Neural progenitor cell (in vitro differentiated cells): ENCODE measurements around the gene PAPPA2. TPM values are rescaled to one million over a fixed set of nuclear protein-coding genes. Genes with fewer than 3 reads are reported as not detected.

Experiments
- DNase-seq: peaks from one replicate; pipeline ENCODE4 v3.0.0-alpha.2; 2016; ENCODE audit warnings: low spot score
- H2AFZ ChIP-seq: fragments of 200-600 bp; sonication (generic); replicated peaks from 2 replicates; pipeline ENCODE4 v1.6.1; 2016; ENCODE audit warnings: antibody characterized with exemption
- H3F3A ChIP-seq: fragments of 200-600 bp; sonication (generic); 2 replicates; pipeline ENCODE4 v1.6.1; 2016; ENCODE audit warnings: antibody characterized with exemption, low read depth
- H3K27ac ChIP-seq: fragments of 200-600 bp; sonication (generic); 2 replicates; pipeline ENCODE4 v1.5.1; 2016; ENCODE audit warnings: mild to moderate bottlenecking
- H3K27me3 ChIP-seq: fragments of 200-600 bp; sonication (generic); 2 replicates; pipeline ENCODE4 v1.6.1; 2016; ENCODE audit warnings: mild to moderate bottlenecking, moderate library complexity
- H3K36me3 ChIP-seq: fragments of 200-600 bp; sonication (generic); 2 replicates; pipeline ENCODE4 v1.5.1; 2016
- H3K4me1 ChIP-seq: fragments of 200-600 bp; sonication (generic); 2 replicates; pipeline ENCODE4 v1.6.1; 2016; ENCODE audit warnings: mixed run types
- H3K4me2 ChIP-seq: fragments of 200-600 bp; sonication (generic); 2 replicates; pipeline ENCODE4 v1.6.1; 2016
- H3K4me3 ChIP-seq: fragments of 200-600 bp; sonication (generic); 2 replicates; pipeline ENCODE4 v1.5.1; 2016
- H3K79me2 ChIP-seq: fragments of 200-600 bp; sonication (generic); 2 replicates; pipeline ENCODE4 v1.6.1; 2016; ENCODE audit warnings: low read depth
- H3K9ac ChIP-seq: fragments of 200-600 bp; sonication (generic); 2 replicates; pipeline ENCODE4 v1.6.1; 2016
- H3K9me3 ChIP-seq: fragments of 200-600 bp; sonication (generic); 2 replicates; pipeline ENCODE4 v1.5.1; 2016; ENCODE audit warnings: low read depth
- H4K20me1 ChIP-seq: fragments of 200-600 bp; sonication (generic); 2 replicates; pipeline ENCODE4 v1.6.1; 2016; ENCODE audit warnings: low read depth
- H3K27ac Mint-ChIP-seq: 3 replicates; pipeline ENCODE4 v1.8.0; 2021; ENCODE audit warnings: mixed read lengths
- H3K27me3 Mint-ChIP-seq: 2 replicates; pipeline ENCODE4 v1.8.0; 2022; ENCODE audit warnings: low read depth, mild to moderate bottlenecking, inconsistent platforms, moderate library complexity, mixed read lengths; ENCODE audit not compliant: insufficient read depth
- H3K36me3 Mint-ChIP-seq: 3 replicates; pipeline ENCODE4 v1.8.0; 2021; ENCODE audit warnings: mixed read lengths
- H3K4me1 Mint-ChIP-seq: 3 replicates; pipeline ENCODE4 v1.8.0; 2021; ENCODE audit warnings: mixed read lengths
- H3K4me3 Mint-ChIP-seq: 3 replicates; pipeline ENCODE4 v1.8.0; 2021; ENCODE audit warnings: mild to moderate bottlenecking, moderate library complexity, mixed read lengths
- H3K9me3 Mint-ChIP-seq: 3 replicates; pipeline ENCODE4 v1.8.0; 2020; ENCODE audit warnings: mixed read lengths
- CTCF ChIP-seq: fragments of 200-600 bp; sonication (generic); IDR thresholded peaks from 2 replicates; pipeline ENCODE4 v1.5.1; 2017; ENCODE audit warnings: antibody characterized with exemption, mild to moderate bottlenecking
- EZH2 ChIP-seq: fragments of 200-600 bp; sonication (generic); IDR thresholded peaks from 2 replicates; pipeline ENCODE4 v1.6.1; 2017; ENCODE audit warnings: antibody characterized with exemption, mild to moderate bottlenecking, moderate library complexity
- EZH2phosphoT487 ChIP-seq: fragments of 200-600 bp; sonication (generic); IDR thresholded peaks from 2 replicates; pipeline ENCODE4 v1.6.1; 2017; ENCODE audit warnings: antibody characterized with exemption
- total RNA-seq: library from RNA; depleted of rRNA; stranded (reverse); fragments of >200 nt; gene quantifications from 2 replicates; pipeline ENCODE4 v1.2.3, GENCODE V29; 2015; ENCODE audit warnings: low replicate concordance

PAPPA2 gene
- total RNA-seq, 1 donor from 2014 or later = 0.17 TPM

DNA sequence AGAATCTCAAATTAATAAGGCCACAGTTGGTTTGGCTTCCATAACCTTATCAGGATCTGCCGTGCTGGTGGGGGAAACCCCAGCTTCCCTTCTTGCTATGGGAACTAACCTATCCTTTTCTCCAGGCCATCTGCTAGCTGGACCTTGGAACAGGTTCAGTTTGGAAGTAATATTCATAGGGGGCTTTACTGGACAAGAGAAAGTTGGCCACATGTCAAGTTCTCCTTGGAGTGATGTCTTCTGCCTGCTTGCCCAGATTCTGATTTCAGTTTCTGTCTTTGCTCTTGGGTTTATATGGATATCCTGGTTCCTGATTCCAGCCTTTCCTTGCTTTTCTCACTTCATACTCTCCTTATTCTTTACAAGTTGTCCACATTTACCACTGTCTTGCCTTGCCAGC is 421.9 kb downstream of the PAPPA2 start:
- H3K4me2 ChIP-seq = no peak overlapping the region
- Mint-ChIP-seq H3K4me3 (no peak overlapping the region), H3K27me3 (no peaks in the 10 kb centered on the region), H3K4me1 (peaks cover 4% of the 10 kb centered on the region), H3K36me3 (peaks cover 7% of the 10 kb centered on the region), H3K9me3 (no peaks in the 10 kb centered on the region), H3K27ac (no peak overlapping the region)
- no peaks in the 10 kb centered on the region for H3K9me3 ChIP-seq
- TF ChIP-seq EZH2 (no peak), EZH2phosphoT487 (no peak), CTCF (no peak)
- H3K36me3 ChIP-seq = no peaks in the 10 kb centered on the region
- H4K20me1 ChIP-seq = no peaks in the 10 kb centered on the region
- H3K4me1 ChIP-seq = peaks cover 8% of the 10 kb centered on the region
- H2AFZ ChIP-seq = no peak overlapping the region
- H3F3A ChIP-seq = peaks cover 5% of the 10 kb centered on the region
- no peak for DNase-seq
- H3K4me3 ChIP-seq = no peak overlapping the region
- no peaks in the 10 kb centered on the region for H3K27me3 ChIP-seq
- H3K27ac ChIP-seq = no peak overlapping the region
- no peaks in the 10 kb centered on the region for H3K79me2 ChIP-seq
- H3K9ac ChIP-seq = no peak overlapping the region

GRCh38 chr1:176885341-176885740 is 422.4 kb downstream of the PAPPA2 start:
- H3K4me3 ChIP-seq = no peak overlapping the region
- H3K27ac ChIP-seq = no peak overlapping the region
- H3K4me1 Mint-ChIP-seq = peaks cover 4% of the 10 kb centered on the region
- no peaks in the 10 kb centered on the region for H3K9me3 Mint-ChIP-seq
- DNase-seq = no peak
- no peaks in the 10 kb centered on the region for H3K27me3 ChIP-seq
- H3K9me3 ChIP-seq = no peaks in the 10 kb centered on the region
- TF ChIP-seq EZH2 (no peak), EZH2phosphoT487 (no peak), CTCF (no peak)
- no peaks in the 10 kb centered on the region for H3K27me3 Mint-ChIP-seq
- H3K27ac Mint-ChIP-seq = no peak overlapping the region
- H4K20me1 ChIP-seq = no peaks in the 10 kb centered on the region
- H3K4me2 ChIP-seq = no peak overlapping the region
- H3F3A ChIP-seq = peaks cover 5% of the 10 kb centered on the region
- peaks cover 7% of the 10 kb centered on the region for H3K36me3 Mint-ChIP-seq
- peaks cover 6% of the 10 kb centered on the region for H3K4me1 ChIP-seq
- no peak overlapping the region for H2AFZ ChIP-seq
- H3K79me2 ChIP-seq = no peaks in the 10 kb centered on the region
- H3K4me3 Mint-ChIP-seq = no peak overlapping the region
- no peak overlapping the region for H3K9ac ChIP-seq
- H3K36me3 ChIP-seq = no peaks in the 10 kb centered on the region

DNA sequence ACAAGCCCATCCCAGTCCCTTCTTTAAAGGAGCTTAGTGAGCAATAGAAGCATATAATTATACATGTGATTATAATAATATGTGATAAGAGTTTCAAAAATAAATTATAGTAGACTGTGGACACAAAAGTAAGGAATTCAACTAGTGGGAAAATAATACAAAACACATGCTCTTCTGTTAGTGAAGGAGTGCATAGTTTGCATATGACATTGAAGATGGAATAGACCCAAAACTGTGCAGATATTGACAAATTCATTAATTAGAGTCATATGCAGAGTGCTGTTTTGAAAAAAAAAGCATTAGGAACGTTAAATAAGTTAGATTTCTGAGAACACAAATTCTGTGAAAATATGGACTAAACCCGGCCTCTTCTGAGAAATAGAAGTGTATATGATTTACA is 422.8 kb downstream of the PAPPA2 start:
- peaks cover 1% of the 10 kb centered on the region for H3K4me1 ChIP-seq
- H3K4me3 ChIP-seq = no peak overlapping the region
- H3K36me3 ChIP-seq = no peaks in the 10 kb centered on the region
- H3K27ac ChIP-seq = no peak overlapping the region
- no peaks in the 10 kb centered on the region for H3K9me3 ChIP-seq
- H3K4me3 Mint-ChIP-seq = no peak overlapping the region
- no peak overlapping the region for H3K9ac ChIP-seq
- H3K36me3 Mint-ChIP-seq = peaks cover 7% of the 10 kb centered on the region
- no peaks in the 10 kb centered on the region for H3K79me2 ChIP-seq
- no peaks in the 10 kb centered on the region for H4K20me1 ChIP-seq
- peaks cover 1% of the 10 kb centered on the region for H3F3A ChIP-seq
- H2AFZ ChIP-seq = no peak overlapping the region
- H3K27me3 ChIP-seq = no peaks in the 10 kb centered on the region
- H3K27me3 Mint-ChIP-seq = no peaks in the 10 kb centered on the region
- H3K4me1 Mint-ChIP-seq = peaks cover 4% of the 10 kb centered on the region
- TF ChIP-seq EZH2 (no peak), EZH2phosphoT487 (no peak), CTCF (no peak)
- DNase-seq = no peak
- H3K9me3 Mint-ChIP-seq = no peaks in the 10 kb centered on the region
- H3K27ac Mint-ChIP-seq = no peak overlapping the region
- H3K4me2 ChIP-seq = no peak overlapping the region
